ENCODE data around the gene CENPE.
"Not testable (repeated sequence)": the region's sequence is repeated elsewhere in the genome, so short reads cannot be mapped to it uniquely, and the experiment has no call there.

CENPE gene

DNA sequence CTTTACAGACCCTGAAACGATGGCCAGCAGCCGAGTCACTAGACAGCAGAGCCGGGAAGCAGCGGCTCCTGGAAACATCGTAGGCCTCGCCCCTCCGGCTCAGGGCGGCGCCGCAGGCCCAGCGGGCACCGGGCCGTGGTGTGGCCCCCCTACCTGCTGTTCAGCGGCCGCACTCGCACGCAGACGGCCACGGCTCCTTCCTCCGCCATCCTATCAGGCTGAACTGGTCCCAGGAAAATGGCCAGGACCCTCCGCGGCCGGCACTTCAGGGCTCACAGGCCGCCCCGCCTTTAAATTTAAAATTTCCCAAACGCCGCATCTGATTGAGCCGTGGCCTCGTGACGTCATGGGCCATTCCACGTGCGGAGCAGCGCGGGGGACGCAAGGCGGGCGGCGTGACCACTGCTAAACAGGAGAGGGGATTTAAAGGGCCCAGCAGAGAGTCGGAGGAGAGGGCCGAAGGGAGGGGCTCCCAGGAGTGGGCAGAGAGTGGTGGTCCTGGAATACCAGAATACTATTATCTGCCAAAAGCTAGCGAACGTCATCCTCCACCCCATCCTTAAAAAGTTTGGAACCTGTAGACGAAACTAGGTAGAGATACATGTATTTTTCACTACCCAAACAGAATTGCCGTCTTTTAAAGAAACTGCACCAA lies at the start of gene CENPE:
CENPE (minus strand) TSS at position 233 of the 655 bp plus-strand sequence; CDS start at position 209, 24 bp downstream.
- Histone ChIP-seq H3K36me3 (ENCODE audit: control insufficient read depth, insufficient read depth, low read length) (no peaks in the 10 kb centered on the region), H3K4me2 (ENCODE audit: low read length) (peak within 1 kb of the TSS; percentile 82), H3K27ac (peak within 1 kb of the TSS; percentile 32), H2AFZ (peak within 1 kb of the TSS; percentile 91), H3K4me1 (no peaks in the 10 kb centered on the region), H3K79me2 (no peaks in the 10 kb centered on the region), H3K27me3 (ENCODE audit: control insufficient read depth, insufficient read depth, low read length) (no peaks in the 10 kb centered on the region), H3K9ac (no peak within 1 kb of the TSS), H3K4me3 (ENCODE audit: low read depth, low read length) (peak within 1 kb of the TSS; percentile 83), H3K9me3 (ENCODE audit: control insufficient read depth, low read length) (no peaks in the 10 kb centered on the region)
- no peak for TF ChIP-seq CTCF (IDR thresholded peaks at IDR 0.05)

GRCh38 chr4:103244251-103244650 lies 46.1 kb upstream of the CENPE start:
- Histone ChIP-seq H3K9me3 (ENCODE audit: control insufficient read depth, low read length) (no peaks in the 10 kb centered on the region), H2AFZ (no peak overlapping the region), H3K4me2 (ENCODE audit: low read length) (no peak overlapping the region), H3K4me1 (no peaks in the 10 kb centered on the region), H3K4me3 (ENCODE audit: low read depth, low read length) (no peak overlapping the region), H3K9ac (no peak overlapping the region), H3K79me2 (no peaks in the 10 kb centered on the region), H3K36me3 (ENCODE audit: control insufficient read depth, insufficient read depth, low read length) (no peaks in the 10 kb centered on the region), H3K27me3 (ENCODE audit: control insufficient read depth, insufficient read depth, low read length) (no peaks in the 10 kb centered on the region), H3K27ac (no peak overlapping the region)
- TF ChIP-seq CTCF (IDR thresholded peaks at IDR 0.05), result no peak

DNA sequence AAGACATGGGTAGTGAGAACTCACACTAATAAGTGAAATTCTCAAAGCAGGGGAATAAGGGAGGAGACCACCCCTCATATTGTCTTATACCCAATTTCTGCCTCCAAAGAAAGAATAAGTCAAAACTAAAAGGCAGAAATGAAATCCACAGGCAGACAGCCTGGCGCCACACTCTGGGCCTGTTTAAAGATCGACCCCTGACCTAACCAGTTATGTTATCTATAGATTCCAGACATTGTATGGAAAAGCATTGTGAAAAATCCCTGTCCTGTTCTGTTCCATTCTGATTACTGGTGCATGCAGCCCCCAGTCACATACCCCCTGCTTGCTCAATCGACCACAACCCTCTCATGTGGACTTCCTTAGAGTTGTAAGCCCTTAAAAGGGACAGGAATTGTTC lies 32.8 kb upstream of the CENPE start:
- H3K4me3 ChIP-seq (ENCODE audit: low read depth, low read length); H3K9ac ChIP-seq; H3K27ac ChIP-seq; H3K36me3 ChIP-seq (ENCODE audit: control insufficient read depth, insufficient read depth, low read length); H2AFZ ChIP-seq; H3K27me3 ChIP-seq (ENCODE audit: control insufficient read depth, insufficient read depth, low read length); H3K4me2 ChIP-seq (ENCODE audit: low read length); H3K9me3 ChIP-seq (ENCODE audit: control insufficient read depth, low read length); H3K4me1 ChIP-seq; H3K79me2 ChIP-seq: not testable (repeated sequence)

DNA sequence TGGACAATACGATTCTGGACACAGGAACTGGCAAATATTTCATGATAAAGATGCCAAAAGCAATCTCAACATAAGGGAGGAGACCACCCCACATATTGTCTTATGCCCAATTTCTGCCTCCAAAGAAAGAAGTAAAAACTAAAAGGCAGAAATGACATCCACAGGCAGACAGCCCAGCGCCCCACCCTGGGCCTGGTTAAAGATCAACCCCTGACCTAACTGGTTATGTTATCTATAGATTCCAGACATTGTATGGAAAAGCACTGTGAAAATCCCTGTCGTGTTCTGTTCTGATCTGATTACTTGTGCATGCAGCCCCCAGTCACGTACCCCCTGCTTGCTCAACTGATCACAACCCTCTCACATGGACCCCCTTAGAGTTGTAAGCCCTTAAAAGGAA lies 25.4 kb upstream of the CENPE start:
- not testable (repeated sequence) for H3K4me3 ChIP-seq (ENCODE audit: low read depth, low read length); H3K27me3 ChIP-seq (ENCODE audit: control insufficient read depth, insufficient read depth, low read length); H2AFZ ChIP-seq; H3K4me1 ChIP-seq; H3K79me2 ChIP-seq; H3K9ac ChIP-seq; H3K9me3 ChIP-seq (ENCODE audit: control insufficient read depth, low read length); H3K36me3 ChIP-seq (ENCODE audit: control insufficient read depth, insufficient read depth, low read length); H3K4me2 ChIP-seq (ENCODE audit: low read length); H3K27ac ChIP-seq

- H3K9me3 ChIP-seq (ENCODE audit: control insufficient read depth, low read length), result no peaks in the 10 kb centered on the region
- no peak overlapping the region for H3K4me3 ChIP-seq (ENCODE audit: low read depth, low read length)
- no peaks in the 10 kb centered on the region for H3K4me1 ChIP-seq
- H3K27ac ChIP-seq, result no peak overlapping the region
- H3K36me3 ChIP-seq (ENCODE audit: control insufficient read depth, insufficient read depth, low read length), result no peaks in the 10 kb centered on the region
- H3K79me2 ChIP-seq, result no peaks in the 10 kb centered on the region
- H2AFZ ChIP-seq, result no peak overlapping the region
- no peak overlapping the region for H3K9ac ChIP-seq
- TF ChIP-seq CTCF (IDR thresholded peaks at IDR 0.05), result no peak
- no peak overlapping the region for H3K4me2 ChIP-seq (ENCODE audit: low read length)
- H3K27me3 ChIP-seq (ENCODE audit: control insufficient read depth, insufficient read depth, low read length), result no peaks in the 10 kb centered on the region
These were observed 9.5 kb upstream of the CENPE start for GRCh38 chr4:103207673-103208072.

DNA sequence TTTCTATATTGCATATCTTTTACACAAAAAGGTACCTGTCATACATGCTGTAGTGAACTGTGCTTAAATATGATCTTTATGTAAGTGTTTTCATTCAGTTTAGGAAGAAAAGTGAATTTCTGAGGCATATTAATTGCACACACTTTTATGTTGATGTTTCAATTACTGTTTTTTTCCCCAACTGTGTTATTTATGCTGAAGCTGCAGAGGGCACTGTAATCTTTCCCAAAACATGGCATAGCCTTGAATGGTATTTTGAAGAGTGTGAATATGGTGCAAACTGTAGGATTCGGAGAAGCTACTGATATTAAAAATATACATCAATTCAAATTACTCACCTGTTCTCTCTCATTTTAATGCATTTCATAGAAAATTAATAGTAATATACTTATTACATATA lies 6.0 kb upstream of the CENPE start:
- H3K9me3 ChIP-seq (ENCODE audit: control insufficient read depth, low read length), result no peaks in the 10 kb centered on the region
- H3K4me2 ChIP-seq (ENCODE audit: low read length), result no peak overlapping the region
- H3K9ac ChIP-seq, result no peak overlapping the region
- no peak overlapping the region for H3K4me3 ChIP-seq (ENCODE audit: low read depth, low read length)
- H3K4me1 ChIP-seq, result no peaks in the 10 kb centered on the region
- H3K79me2 ChIP-seq, result no peaks in the 10 kb centered on the region
- no peaks in the 10 kb centered on the region for H3K27me3 ChIP-seq (ENCODE audit: control insufficient read depth, insufficient read depth, low read length)
- TF ChIP-seq CTCF (IDR thresholded peaks at IDR 0.05), result no peak
- no peak overlapping the region for H2AFZ ChIP-seq
- no peak overlapping the region for H3K27ac ChIP-seq
- H3K36me3 ChIP-seq (ENCODE audit: control insufficient read depth, insufficient read depth, low read length), result no peaks in the 10 kb centered on the region

All from parathyroid adenoma (tissue), 2 donors.